ENCODE results near the gene VEZF1.
"Not testable (repeated sequence)": the region's sequence is repeated elsewhere in the genome, so short reads cannot be mapped to it uniquely, and the experiment has no call there.

VEZF1 gene

DNA sequence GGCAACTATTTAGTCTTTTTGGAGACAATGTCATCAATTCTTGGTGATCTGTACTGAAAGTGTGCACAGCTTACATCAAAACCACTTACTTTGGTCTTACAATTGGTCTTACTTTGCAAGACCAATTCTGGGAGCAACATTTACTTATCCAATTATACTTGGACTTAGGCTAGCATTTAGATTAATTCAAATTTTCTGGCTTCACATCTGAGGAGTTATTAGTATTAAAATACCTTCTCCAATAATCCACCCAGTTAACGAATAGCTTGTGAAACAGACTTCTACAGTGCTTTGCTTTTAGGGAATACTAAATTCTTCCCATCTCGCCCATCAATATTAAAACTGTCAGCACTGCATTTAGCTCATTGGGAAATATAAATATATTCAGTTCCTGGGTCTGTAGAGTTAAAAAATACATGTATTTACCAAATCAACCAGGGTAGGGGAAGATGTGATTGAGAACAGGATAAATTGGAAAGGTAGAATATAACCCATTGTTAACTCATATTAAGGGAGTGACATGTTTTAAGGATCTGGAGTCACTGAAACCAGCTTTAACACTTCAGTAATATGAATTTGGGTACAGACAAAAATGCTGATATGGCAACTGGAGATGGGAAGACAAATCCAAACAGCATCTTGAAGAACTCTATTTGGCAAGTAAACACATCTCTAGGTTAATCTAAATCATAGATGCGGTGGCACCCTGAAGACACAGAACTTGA lies 9.2 kb upstream of the VEZF1 start:
- no peak for DNase-seq

DNA sequence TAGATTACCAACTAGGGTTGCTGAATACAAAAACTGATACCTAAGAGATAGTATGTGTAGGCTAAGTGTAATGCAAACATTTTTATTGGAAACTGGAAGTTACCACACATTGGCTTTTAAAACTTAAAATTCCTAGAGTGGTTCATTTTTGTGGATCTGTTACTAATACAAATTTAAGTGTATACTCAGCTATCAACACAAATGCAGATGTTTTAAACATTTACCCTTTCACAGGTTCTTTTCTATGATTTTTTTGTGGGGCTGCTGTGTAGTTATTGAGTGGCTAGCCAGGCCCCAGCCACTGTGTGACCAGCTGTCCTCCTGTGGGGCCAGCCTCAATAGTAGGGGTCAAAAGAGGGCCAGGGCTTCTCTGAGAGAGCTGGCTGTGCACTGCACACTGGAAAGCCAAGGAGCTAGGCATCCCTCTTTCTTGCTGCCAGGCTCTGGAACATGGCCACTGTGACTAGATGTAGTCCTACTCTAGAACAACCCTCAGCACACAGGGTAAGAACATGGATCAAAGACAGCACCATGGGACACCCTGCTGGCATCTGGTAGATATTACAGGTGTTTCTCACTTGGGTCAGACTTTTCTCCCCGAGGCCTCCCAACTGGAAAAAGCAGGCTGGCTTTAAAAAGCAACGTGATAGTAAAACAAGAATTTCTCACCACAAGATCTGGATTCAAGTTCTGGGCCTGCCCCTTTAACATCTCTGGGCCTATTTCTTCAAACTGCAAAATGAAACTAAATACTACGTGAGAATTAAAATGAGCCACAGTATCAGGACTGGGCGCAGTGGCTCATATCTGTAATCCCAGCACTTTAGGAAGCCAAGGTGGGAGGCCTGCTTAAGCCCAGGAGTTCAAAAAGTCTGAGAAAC lies 7.3 kb upstream of the VEZF1 start:
- peak; percentile 84 to 89 for DNase-seq

DNA sequence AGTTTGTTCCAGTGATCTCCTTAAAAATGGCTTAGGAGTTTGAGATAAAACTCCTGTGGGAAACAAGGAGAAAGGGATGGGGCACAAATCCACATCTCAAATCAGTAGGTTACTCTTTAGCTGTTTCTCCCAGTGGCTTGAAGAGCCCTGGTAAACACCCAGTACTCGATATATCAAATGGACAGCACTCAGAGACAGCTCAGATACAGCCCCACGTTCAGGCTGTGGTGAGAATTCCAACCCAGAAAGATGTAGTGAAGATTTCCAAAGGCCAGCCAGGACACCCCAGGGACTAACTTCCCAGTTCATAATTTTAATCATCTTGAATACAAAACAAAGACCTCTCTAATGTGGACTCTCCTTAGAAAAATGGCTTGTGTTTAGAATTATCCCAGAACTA lies 6.4 kb upstream of the VEZF1 start:
- no peak for DNase-seq

DNA sequence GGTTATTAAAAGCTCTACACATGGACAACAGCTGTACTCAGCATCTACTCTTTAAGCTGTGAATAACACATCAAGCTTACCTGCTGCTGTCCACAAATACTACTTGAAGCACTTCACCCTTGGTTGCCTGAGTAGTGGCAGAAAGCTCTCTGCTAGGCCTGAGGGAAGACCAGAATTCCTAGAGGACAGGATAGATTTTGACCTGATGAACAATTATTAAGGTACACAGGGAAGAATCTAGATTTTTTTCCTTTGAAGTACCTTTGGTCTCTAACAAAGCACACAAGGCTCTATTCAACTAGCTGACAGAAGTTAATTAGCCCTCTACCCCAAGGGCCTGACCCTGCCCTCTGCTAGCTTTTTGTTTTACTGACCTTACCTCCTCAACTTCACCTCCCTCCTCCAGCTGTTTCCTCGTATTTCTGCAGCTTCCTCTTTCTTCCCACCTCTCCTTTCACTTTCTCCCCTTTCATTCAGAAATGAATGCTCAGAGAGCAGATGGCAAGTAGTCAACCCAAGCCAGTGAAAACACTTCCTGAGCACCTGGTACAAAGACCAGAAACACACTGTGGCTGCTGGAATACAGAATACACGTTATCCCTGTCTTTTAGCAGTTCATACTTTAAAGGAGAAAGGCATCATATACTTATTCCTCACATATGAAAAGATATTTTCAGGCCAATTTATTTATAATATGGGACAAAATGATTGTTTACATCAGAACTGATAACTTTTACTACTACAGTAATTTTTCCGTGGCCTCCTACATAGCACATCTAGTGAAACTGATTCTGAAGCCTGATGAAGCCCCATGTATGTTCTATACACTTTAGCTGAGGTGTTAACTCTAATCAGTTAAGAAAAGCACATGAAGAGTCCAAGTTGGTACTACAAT lies 5.7 kb upstream of the VEZF1 start:
- peak; percentile 47 to 69 for DNase-seq

DNA sequence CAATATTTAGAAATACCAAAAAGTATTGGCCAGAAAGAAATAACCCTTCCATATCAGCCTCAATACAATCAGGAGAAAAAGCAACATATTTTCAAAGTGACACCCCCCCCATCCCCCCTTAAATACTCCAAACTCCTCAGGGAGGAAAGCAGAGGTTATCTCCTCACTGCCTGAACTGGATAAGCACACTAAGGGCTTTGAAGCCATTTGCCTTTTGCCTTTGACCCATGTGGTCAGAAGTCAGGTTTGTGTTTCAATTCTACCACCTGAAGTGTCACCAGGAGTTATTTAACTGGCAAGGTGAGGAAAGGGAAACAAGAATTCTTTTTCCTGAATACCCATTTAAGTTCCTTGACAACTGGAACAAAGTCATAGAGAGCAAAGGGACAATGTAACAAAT lies 3.5 kb upstream of the VEZF1 start:
- no peak for DNase-seq

DNA sequence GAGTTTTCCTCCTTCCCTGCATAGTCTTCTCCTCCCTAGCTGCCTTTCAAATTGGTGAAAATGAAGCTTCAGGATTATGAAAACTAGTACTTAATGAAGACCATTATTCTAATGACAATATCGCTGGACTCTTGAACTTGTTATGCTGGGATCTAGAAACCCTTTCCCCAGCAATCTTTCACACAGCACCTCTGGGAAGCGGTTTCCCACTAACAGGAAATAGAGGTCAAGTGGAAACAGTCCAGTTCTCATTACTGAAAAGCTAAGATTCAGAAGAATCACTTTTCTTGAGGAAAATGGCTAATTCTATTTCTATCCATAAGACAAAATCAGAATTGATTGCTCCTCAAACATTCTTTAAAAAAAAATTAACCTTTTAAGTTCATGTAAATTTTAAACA lies 2.0 kb upstream of the VEZF1 start:
- DNase-seq: no peak

DNA sequence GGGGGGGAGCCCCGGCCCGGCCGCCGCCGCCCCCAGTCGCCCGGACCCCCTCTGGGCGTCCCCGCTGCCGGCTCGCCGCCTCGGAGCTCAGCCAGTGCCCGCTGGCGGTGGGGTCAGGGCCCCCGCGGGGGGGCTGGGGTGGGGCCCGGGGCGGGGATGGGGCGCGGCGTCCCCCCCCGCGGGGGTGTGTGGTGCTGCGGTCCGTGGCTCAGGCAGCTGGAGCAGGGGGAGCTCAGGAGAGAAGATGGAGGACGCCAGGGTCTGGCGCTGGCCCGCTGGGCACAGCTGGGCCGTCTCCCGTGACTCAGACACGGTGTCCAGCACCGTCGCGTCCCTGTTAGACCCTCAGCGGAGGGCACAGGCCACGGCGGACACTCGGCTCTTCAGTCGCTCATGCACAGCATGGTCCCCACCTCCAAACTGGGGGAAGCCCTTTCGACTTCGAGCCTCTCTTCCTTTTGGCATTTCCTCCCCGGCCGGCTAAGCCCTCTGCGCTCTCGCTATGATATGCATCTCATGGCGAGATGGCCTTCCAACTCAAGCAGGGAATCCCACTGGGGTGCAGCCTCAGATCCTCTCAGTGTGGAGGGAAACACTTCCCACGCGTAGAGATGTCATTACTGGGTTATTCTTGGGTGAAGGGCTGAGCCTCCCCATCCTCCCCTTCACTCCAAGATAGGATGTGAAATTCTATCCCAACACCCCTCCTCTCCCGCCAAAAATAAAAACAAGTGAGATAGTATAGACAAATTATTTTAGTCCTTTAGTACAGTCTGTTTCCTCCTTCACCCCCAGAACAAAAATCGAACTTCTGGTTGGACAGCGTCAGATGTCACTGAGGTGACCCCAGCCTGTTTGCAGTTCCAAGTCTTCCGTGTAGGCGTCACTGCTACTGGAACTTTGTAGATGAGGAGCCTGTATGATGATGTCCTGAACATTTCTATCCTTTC lies 522 bp upstream of the VEZF1 start:
- peak; percentile 63 to 65 for DNase-seq

DNA sequence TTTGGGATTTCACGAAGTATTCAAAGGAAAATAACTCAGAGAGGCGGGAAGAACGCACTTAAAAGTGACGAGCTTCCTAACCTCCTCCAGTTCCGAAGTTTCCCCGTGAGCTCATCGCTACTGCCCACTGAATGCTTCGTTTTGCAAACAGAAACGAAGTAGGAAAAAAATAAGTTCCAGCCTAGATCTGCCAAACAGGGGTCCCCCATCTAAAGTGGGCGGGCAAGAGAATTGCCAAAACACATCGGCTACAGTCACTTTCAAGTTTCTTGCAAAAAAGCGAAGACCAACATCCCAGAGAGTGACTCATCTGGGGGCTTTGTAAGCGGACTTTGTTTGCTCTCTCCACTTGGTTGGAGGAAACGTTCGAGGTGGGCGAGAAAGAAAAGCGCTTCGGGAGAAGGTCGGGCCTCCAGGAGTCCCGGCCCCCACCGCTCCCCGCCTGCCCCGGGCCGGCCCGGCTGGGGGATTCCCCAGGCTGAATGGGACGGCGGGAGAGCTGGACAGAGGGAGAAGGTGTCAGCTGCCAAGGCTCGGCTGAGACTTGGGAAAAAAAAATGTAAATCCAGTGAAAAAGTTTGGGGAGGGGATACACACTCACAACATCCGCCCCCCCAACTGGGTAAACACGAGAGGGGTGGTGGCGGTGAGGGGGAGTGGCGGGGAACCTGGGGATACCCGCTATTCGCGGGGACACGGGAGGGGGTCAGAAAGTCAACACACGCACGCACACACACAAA lies 1.0 kb downstream of the VEZF1 start:
- DNase-seq: no peak

DNA sequence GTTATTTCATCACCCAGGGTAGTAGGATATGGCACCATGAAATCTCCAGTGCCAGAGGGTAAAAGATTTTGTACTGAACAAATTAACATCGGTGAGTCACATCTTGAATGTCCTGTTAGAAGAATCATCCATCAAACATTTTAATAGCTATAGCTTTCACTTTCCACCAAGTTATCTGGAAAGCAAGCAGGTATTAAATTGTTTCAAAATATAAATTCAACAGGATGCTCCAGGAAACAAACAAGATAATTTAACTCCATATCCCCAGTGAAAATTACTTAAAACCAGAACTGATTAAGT lies 2.4 kb downstream of the VEZF1 start:
- peak; percentile 36 to 45 for DNase-seq

DNA sequence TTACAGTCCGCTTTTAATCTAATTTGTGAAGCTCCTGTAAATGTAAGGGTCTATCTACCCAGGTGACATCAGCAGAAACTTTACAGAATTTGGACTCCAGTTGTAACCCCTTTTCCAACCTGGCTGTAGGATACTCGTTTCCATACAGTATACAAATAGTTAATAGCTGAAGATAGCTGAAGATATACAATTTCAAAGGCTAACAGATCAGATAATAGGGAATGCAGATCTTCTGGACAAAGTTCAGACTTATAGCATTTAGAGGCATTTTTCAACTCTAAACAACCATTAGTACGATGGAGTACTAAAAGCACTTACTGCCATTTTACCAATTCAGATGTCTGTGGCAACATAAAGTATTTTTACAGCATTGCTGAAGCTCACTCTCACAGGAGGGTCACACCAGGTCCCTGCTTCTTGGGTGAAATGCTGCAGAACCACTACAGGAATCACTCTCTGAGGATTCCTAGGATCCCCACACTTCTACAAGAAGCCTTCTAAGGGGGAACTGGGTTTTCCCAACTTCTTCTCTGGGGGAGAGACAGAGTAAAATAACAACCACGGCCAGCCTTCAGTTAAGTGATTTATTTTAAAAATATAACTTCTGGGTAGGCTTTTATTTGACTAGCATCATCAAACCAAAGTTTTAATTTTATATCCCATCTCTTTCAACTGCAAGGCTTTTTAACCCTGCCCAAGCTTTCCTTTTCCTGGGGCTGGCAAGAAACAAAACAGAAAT lies 2.9 kb downstream of the VEZF1 start:
- no peak for DNase-seq

DNA sequence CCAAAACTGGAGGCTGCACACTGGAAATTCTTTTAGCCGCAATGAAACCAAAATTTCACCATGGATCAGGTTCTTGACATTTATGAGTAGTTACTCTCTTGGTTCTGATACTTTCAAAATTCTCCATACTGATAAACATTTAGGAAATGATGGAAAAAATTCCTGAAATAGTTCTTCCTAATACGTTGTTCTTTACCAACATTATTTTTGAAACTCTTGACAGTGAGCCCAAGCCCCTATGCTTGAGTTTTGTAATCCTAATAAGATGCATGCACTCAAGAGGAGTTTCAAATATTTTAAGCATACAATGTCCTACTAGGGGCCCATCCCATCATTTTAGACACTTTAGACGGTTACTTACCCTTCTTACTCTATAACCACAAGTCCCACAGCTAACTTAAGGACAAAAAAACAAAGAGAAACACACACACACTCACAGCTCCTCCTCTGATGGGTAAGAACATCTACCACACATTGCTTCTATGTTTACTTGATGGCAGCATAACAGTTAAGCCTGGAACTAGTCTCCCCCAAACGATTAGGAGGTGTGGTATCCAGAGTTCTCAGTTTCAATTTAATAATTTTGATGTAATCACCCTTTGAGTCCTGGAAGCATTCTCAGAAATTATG lies 3.7 kb downstream of the VEZF1 start:
- DNase-seq: no peak

DNA sequence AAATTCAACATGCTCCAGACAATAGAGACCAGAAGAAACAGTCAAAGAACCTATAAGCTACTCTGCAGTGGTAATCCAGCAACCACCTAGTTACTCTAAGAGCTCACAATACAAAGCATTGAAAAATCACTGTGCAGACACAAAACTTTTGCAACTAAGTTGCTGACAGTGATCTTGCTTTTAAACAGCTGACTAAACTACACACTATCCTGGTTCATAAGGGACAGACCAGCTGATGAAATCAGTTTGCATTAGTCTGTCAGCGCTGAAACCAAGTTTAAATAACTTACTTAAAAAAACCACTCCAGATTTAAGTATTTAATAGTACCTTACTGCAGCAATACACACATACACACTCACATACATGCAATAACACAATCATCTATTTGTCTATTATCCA lies 4.6 kb downstream of the VEZF1 start:
- no peak for DNase-seq

DNA sequence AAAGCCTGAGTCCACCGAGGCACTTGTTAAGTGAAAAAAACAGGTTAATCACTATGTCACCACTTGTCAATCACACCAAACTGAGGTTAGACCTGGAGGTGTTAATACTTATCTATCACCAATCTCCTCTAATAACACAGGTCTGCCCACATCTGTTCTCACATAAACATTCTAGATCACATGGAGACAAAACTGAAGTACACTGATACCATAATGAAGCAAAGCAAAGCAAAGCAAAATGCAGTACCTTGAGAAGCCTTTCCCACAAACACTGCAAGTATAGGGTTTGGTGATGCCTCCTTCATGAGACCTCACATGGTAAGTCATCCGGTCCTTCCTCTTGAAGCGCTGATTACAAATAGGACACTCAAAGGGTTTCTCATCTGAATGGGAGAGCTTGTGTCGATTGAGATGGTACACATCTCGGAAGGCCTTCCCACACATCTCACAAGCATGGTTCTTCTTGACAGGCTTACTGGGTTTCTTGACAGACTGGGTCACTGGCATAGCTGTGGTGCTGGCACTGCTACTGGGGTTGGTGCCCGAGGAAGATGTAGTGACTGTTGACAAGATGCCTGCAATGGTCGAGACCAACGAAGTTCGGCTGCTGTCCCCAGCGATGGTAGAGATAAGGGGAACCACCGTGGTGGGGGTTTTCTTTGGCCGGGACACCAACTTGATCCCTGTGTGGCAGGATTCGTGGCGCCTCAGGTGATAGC lies 5.4 kb downstream of the VEZF1 start:
- DNase-seq: no peak

DNA sequence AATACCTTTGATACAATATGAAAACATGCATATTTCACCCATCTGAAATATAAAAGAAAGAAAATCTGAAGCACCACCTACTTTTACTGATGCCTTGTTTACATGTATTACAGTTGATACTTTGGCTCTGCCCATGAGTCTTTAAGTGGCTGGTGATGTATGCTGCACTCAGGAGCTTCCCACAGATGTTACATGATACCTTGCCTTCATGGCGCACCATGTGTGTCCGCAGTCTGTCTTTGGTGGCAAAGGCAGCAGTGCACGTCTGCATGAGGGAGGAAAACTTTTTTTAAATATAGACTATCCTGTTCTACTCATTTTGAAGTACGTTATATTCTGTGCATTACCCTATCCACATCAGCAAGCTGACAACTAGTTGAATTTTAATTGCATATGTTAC lies 7.5 kb downstream of the VEZF1 start:
- no peak for DNase-seq

DNA sequence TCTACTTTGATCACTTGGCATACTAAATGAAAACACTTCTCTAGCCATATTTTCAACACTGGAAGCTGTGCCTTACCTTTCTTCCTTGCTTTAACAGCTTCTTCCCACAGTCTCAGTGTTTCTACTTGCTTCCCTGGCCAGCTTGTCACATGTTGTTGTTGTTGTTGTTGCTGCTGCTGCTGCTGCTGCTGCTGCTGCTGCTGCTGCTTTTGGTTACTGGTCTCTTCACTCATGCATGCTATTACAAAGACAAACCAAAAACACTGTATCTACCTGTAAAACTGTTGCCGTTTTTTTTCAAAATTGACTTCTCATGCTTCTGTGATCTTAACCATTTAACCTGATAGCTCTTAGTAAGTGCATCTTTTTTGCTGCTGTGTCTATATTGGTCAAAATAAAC lies 9.0 kb downstream of the VEZF1 start:
- no peak for DNase-seq

DNA sequence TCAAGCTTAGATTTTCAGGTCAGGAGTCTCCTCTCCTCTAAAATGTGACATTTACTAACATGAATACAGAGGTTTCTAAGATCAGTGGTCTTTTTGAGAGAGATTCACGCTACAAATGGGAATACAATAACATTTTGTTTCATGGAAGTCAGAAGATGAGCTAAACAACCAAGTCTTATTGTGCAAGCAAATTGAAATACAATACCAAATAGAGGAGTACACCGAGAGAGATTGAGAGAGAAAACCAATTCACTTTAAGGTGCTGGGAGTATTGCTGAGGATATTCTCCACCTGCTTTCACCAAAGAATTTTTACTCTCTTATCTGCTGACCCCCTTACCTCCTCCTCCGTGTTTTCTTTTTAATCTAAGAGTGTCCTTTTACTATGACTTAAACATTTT lies 11.5 kb downstream of the VEZF1 start:
- DNase-seq: no peak

DNA sequence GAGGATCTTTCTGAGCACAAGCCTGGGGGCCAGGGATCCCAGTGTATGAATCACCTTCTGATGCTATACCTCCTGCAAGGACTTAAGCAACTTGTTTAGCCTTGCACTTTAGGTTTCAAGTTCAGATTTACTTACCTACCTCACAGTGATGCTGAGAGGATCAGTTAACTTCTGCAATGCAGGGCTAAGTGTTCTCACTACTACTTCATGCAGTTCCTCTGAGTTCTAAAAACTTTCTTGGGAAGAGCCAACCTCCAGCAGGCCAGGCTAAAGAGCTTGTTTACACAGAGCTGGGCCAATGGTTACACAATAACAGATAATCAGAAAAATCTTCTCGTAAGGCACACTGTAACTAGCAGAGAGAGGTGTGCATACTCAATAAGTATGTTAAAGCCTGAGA lies 13.0 kb downstream of the VEZF1 start:
- DNase-seq: no peak

DNA sequence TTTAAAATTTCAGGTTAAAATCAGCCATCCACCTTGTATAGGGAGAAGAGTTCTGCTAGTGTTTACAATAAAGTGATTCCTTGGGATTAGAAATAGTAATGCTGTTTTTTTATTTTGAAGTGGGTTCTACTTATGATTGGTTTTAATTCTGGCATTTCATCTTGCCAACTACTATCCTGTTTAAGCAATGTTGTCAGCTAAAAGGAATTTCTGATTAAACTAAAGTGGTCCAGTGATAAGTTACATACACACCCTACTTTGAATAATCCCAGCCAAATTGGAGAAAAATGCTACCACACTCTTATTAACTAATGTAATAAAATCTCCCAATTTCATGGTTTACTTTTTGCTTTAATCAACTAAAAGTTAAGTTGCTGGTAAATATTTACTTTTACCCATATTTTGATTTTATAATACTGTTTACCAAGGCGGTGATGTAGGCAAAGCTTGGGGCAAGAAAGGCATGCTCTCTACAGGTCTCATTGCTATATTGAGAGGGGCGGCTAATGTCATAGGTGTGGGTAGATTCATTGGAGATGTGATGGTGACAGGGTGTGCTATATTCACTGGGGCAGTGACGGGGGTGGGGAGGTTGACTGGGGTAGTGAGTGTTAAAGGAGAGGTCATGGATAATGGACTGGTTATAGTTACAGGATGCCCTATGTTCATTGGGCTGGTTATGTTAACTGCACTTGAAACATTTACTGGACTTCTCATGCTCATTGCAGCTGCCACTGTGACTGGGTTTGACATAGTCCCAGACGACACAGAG lies 13.8 kb downstream of the VEZF1 start:
- not testable (repeated sequence) for DNase-seq

DNA sequence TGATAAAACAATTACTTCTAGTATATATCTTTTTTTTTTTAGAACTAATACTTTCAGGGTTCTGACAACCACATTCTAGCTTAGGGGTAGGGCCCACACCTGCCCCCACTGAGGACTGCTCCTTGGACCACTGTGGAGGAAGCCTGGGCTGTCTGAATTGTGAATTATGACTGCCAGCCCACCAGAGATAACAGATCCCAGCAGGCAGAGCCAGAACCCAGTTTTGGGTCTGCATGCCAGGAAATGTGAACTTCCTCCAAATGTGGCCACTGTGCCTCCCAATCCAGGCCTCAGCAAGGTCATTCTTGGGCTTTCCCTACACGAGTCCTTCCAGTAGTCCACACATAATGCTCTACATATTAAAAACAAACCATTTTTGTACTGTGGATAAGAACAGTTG lies 15.9 kb downstream of the VEZF1 start:
- DNase-seq: no peak

Data from AML-193 (cell line).